ENCODE measurements around the gene SLC46A1. TPM values are rescaled to one million over a fixed set of nuclear protein-coding genes. Genes with fewer than 3 reads are reported as not detected.

Gene SLC46A1
- polyA plus RNA-seq, 1 donor from 2014 or later, result 12.3 TPM

DNA sequence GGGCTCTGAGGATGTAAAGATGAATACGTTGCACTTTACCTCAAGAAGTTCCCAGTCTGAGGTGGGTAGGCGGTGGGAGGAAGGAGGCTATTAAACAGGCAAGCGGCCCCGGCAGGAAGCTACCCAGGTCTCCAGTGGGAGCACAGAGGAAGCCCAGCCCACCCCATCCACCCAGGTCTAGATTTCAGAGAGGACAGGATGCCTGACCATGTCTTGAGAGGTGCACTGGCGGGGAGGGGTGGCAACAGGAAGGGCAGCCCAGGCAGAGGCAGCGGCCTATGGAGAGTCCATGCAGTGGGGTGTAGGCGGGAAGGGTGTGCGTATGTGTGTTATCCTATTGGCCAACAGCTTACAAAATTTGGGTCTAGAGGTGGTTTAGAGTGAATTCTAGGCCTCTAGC lies 20.6 kb downstream of the SLC46A1 start:
- no peak overlapping the region for H3K27ac ChIP-seq (ENCODE audit: low read length)
- H3F3A ChIP-seq (ENCODE audit: insufficient read depth, low read length, poor library complexity, severe bottlenecking), result no peaks in the 10 kb centered on the region
- no peaks in the 10 kb centered on the region for H3K79me2 ChIP-seq (replicated peaks; ENCODE audit: insufficient read depth, low read length)
- no peaks in the 10 kb centered on the region for H3K9me2 ChIP-seq (ENCODE audit: insufficient read depth, low read length)
- H3K36me3 ChIP-seq (ENCODE audit: insufficient read depth, low read length), result no peaks in the 10 kb centered on the region
- no peak overlapping the region for H3K4me2 ChIP-seq (ENCODE audit: low read length)
- H3K4me3 ChIP-seq (ENCODE audit: low read length), result no peak overlapping the region
- H3K9me3 ChIP-seq (ENCODE audit: low read length), result no peaks in the 10 kb centered on the region
- no peaks in the 10 kb centered on the region for H3K27me3 ChIP-seq (ENCODE audit: insufficient read depth, low read depth, low read length)
- TF ChIP-seq, protein P1, sequence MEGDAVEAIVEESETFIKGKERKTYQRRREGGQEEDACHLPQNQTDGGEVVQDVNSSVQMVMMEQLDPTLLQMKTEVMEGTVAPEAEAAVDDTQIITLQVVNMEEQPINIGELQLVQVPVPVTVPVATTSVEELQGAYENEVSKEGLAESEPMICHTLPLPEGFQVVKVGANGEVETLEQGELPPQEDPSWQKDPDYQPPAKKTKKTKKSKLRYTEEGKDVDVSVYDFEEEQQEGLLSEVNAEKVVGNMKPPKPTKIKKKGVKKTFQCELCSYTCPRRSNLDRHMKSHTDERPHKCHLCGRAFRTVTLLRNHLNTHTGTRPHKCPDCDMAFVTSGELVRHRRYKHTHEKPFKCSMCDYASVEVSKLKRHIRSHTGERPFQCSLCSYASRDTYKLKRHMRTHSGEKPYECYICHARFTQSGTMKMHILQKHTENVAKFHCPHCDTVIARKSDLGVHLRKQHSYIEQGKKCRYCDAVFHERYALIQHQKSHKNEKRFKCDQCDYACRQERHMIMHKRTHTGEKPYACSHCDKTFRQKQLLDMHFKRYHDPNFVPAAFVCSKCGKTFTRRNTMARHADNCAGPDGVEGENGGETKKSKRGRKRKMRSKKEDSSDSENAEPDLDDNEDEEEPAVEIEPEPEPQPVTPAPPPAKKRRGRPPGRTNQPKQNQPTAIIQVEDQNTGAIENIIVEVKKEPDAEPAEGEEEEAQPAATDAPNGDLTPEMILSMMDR (IDR thresholded peaks at IDR 0.05; ENCODE audit: poor library complexity, severe bottlenecking), result no peak
- TF ChIP-seq RAD21 (conservative IDR thresholded peaks at IDR 0.05) (no peak), EZH2 (IDR thresholded peaks at IDR 0.05; ENCODE audit: borderline replicate concordance, insufficient read depth, low read length, poor library complexity, severe bottlenecking) (no peak), MXI1 (conservative IDR thresholded peaks at IDR 0.05; ENCODE audit: poor library complexity, severe bottlenecking) (no peak), TAF1 (IDR thresholded peaks at IDR 0.05; ENCODE audit: low read depth) (no peak), SMC3 (conservative IDR thresholded peaks at IDR 0.05; ENCODE audit: poor library complexity) (no peak), EP300 (conservative IDR thresholded peaks at IDR 0.05; ENCODE audit: poor library complexity, severe bottlenecking) (no peak), POLR2AphosphoS5 (IDR thresholded peaks at IDR 0.05) (no peak)
- TF ChIP-seq, protein P2, sequence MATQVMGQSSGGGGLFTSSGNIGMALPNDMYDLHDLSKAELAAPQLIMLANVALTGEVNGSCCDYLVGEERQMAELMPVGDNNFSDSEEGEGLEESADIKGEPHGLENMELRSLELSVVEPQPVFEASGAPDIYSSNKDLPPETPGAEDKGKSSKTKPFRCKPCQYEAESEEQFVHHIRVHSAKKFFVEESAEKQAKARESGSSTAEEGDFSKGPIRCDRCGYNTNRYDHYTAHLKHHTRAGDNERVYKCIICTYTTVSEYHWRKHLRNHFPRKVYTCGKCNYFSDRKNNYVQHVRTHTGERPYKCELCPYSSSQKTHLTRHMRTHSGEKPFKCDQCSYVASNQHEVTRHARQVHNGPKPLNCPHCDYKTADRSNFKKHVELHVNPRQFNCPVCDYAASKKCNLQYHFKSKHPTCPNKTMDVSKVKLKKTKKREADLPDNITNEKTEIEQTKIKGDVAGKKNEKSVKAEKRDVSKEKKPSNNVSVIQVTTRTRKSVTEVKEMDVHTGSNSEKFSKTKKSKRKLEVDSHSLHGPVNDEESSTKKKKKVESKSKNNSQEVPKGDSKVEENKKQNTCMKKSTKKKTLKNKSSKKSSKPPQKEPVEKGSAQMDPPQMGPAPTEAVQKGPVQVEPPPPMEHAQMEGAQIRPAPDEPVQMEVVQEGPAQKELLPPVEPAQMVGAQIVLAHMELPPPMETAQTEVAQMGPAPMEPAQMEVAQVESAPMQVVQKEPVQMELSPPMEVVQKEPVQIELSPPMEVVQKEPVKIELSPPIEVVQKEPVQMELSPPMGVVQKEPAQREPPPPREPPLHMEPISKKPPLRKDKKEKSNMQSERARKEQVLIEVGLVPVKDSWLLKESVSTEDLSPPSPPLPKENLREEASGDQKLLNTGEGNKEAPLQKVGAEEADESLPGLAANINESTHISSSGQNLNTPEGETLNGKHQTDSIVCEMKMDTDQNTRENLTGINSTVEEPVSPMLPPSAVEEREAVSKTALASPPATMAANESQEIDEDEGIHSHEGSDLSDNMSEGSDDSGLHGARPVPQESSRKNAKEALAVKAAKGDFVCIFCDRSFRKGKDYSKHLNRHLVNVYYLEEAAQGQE (IDR thresholded peaks at IDR 0.05; ENCODE audit: borderline replicate concordance), result no peak
- no peaks in the 10 kb centered on the region for H4K20me1 ChIP-seq (ENCODE audit: insufficient read depth)
- H3K9ac ChIP-seq (ENCODE audit: low read length), result no peak overlapping the region
- H2AFZ ChIP-seq (ENCODE audit: low read depth, low read length), result no peak overlapping the region

DNA sequence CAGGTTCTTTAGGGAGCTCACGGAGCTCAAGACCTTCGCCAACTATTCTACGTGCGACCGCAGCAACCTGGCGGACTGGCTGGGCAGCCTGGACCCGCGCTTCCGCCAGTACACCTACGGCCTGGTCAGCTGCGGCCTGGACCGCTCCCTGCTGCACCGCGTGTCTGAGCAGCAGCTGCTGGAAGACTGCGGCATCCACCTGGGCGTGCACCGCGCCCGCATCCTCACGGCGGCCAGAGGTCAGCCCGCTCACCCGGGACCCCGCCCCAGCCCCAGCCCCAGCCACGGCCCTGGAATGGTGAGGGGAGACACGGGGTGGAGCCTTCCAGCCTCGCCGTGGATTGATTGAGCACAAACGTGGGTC lies 21.0 kb downstream of the SLC46A1 start:
- no peaks in the 10 kb centered on the region for H3K27me3 ChIP-seq (ENCODE audit: insufficient read depth, low read depth, low read length)

More for the DNA sequence above, 21.0 kb downstream of the SLC46A1 start:
- Histone ChIP-seq H3K27ac (ENCODE audit: low read length) (no peak overlapping the region), H3K4me3 (ENCODE audit: low read length) (no peak overlapping the region), H3K9me3 (ENCODE audit: low read length) (no peaks in the 10 kb centered on the region), H2AFZ (ENCODE audit: low read depth, low read length) (no peak overlapping the region), H3F3A (ENCODE audit: insufficient read depth, low read length, poor library complexity, severe bottlenecking) (no peaks in the 10 kb centered on the region), H3K4me2 (ENCODE audit: low read length) (no peak overlapping the region), H4K20me1 (ENCODE audit: insufficient read depth) (no peaks in the 10 kb centered on the region), H3K36me3 (ENCODE audit: insufficient read depth, low read length) (no peaks in the 10 kb centered on the region), H3K79me2 (replicated peaks; ENCODE audit: insufficient read depth, low read length) (no peaks in the 10 kb centered on the region), H3K9ac (ENCODE audit: low read length) (no peak overlapping the region), H3K9me2 (ENCODE audit: insufficient read depth, low read length) (no peaks in the 10 kb centered on the region)
- TF ChIP-seq RAD21 (conservative IDR thresholded peaks at IDR 0.05) (no peak), TAF1 (IDR thresholded peaks at IDR 0.05; ENCODE audit: low read depth) (no peak), MXI1 (conservative IDR thresholded peaks at IDR 0.05; ENCODE audit: poor library complexity, severe bottlenecking) (no peak), EZH2 (IDR thresholded peaks at IDR 0.05; ENCODE audit: borderline replicate concordance, insufficient read depth, low read length, poor library complexity, severe bottlenecking) (no peak), POLR2AphosphoS5 (IDR thresholded peaks at IDR 0.05) (no peak), EP300 (conservative IDR thresholded peaks at IDR 0.05; ENCODE audit: poor library complexity, severe bottlenecking) (no peak), SMC3 (conservative IDR thresholded peaks at IDR 0.05; ENCODE audit: poor library complexity) (no peak)
- TF ChIP-seq, protein P2 (IDR thresholded peaks at IDR 0.05; ENCODE audit: borderline replicate concordance), result no peak
- TF ChIP-seq, protein P1 (IDR thresholded peaks at IDR 0.05; ENCODE audit: poor library complexity, severe bottlenecking), result no peak
